Measurements from ENCODE around the gene SORCS3.
A peak's percentile ranks its signal among the peaks of the same experiment; 100 is the strongest.

The SORCS3 gene

DNA sequence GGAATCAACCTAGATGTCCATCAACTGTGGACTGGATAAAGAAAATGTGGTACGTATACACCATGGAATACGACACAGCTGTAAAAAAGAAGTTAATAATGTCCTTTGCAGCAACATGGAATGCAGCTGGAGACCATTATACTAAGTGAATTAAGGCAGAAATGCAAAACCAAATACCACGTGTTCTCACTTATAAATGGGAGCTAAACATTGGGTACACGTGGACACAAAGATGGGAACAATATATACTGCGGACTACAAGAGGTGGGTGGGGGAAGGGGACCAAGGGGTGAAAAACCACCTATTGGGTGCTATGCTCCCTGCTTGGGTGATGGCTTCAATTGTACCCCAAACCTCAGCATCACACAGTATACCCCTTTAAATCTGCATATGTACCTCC, 385.5 kb downstream of the SORCS3 start:
- CTCF ChIA-PET = no interaction called here

DNA sequence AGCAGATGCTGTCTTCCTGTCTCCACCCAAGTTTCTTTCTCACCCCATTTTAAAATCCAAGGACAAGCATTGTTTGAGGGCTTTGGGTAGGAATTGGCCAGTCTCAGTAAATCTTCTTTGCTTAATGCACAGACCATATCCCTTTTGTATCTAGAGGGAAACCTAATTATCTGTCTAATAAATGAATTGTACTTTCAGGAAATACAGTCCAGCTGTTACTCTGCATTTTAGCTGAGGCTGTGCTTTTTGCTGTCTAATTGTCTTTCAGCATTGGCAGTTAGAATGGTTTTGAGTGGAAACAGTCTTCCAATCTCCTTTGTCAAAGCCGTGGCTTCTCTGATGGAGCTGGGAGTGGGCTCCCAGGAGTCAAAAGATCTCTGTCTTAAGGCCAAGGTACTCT, 388.2 kb downstream of the SORCS3 start:
- ChIA-PET CTCF (interaction anchor here (0.6 kb wide), 1 partner anchor 680 kb away, joined by 3 read pairs; no protein-coding TSS in a partner anchor), POLR2A (ENCODE audit: low non-redundant PET) (no interaction called here)
- DNase-seq (ENCODE audit: low spot score) = no peak
- no peak overlapping the region for H3K27ac ChIP-seq
- TF ChIP-seq, protein P1, sequence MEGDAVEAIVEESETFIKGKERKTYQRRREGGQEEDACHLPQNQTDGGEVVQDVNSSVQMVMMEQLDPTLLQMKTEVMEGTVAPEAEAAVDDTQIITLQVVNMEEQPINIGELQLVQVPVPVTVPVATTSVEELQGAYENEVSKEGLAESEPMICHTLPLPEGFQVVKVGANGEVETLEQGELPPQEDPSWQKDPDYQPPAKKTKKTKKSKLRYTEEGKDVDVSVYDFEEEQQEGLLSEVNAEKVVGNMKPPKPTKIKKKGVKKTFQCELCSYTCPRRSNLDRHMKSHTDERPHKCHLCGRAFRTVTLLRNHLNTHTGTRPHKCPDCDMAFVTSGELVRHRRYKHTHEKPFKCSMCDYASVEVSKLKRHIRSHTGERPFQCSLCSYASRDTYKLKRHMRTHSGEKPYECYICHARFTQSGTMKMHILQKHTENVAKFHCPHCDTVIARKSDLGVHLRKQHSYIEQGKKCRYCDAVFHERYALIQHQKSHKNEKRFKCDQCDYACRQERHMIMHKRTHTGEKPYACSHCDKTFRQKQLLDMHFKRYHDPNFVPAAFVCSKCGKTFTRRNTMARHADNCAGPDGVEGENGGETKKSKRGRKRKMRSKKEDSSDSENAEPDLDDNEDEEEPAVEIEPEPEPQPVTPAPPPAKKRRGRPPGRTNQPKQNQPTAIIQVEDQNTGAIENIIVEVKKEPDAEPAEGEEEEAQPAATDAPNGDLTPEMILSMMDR (conservative IDR thresholded peaks at IDR 0.05; ENCODE audit: low read depth) = no peak

More for the DNA sequence above, 385.5 kb downstream of the SORCS3 start:
- DNase-seq (ENCODE audit: low spot score) = no peak
- no peak overlapping the region for H3K27ac ChIP-seq
- POLR2A ChIA-PET (ENCODE audit: low non-redundant PET) = no interaction called here
- TF ChIP-seq, protein P1 (conservative IDR thresholded peaks at IDR 0.05; ENCODE audit: low read depth) = no peak

DNA sequence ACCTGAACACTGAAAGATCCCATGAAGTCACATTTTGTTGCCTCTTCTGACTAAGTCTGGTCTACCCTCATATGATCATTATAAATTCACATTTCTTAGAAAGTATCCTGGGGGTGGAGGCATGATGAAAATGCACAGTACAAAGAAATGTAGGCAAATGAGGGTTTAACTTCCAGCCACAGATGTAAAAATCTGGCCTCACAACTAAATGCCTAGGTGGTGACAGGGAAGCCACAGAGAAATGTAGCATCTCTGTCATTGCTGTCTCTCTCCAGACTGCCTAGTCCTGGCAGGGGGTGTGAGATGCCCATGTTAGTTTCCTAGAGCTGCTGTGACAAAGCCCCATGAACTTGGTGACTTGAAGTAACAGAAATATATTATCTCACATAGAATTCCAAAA, 395.9 kb downstream of the SORCS3 start:
- H3K27ac ChIP-seq = no peak overlapping the region
- no peak for DNase-seq (ENCODE audit: low spot score)
- ChIA-PET POLR2A (ENCODE audit: low non-redundant PET) (no interaction called here), CTCF (interaction anchor here (0.6 kb wide), 1 partner anchor 36 kb away, joined by 3 read pairs; no protein-coding TSS in a partner anchor)
- TF ChIP-seq, protein P1 (conservative IDR thresholded peaks at IDR 0.05; ENCODE audit: low read depth) = no peak

DNA sequence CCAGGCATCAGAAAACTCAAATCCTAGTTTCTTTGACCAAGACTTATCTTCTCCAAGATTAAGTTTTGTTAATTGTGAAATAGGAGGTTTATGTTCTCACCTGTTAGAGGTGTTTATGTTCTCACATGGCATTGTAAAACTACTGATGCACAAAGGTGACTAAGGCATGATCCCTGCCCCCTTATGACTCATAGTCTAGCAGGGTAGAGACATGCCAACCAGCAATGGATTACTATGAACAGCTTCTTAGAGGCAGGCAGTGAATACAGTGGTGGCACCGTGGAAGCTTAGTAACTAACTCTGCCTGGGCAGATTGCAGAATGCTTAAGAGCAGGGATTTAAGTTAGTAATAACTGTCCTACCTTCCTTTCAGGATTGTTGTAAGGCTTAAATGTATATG, 400.9 kb downstream of the SORCS3 start:
- peak; percentile 68 for DNase-seq (ENCODE audit: low spot score)
- H3K27ac ChIP-seq = no peak overlapping the region
- ChIA-PET POLR2A (ENCODE audit: low non-redundant PET) (no interaction called here), CTCF (no interaction called here)
- TF ChIP-seq, protein P1 (conservative IDR thresholded peaks at IDR 0.05; ENCODE audit: low read depth) = no peak

DNA sequence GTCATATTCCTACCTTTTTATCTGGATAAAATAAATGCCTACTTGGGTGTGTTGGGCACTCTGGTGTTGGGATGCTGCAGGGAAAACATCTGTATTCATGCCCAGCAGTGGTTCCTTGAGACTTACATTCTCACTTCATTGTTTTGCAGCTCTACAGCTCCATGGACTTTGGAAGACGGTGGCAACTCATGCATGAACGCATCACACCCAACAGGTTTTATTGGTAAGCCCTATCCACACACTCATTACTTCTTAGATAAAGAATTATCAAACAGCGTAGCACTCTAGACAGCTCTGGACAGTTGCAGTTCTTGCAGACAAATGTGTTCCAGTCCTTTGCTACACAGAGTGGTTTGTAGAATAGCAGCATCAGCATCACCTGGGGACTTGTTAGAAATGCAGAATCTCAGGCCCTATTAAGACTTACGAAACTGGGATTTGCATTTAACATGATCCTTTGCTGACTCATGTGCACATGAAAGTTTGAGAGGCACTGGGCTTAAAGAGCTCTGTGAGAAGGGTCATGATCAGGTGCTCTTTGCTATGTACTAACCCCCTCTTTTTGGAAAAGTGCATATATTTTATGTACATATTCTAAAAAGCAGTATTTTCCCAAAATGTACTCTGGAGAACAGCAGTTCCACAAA, 401.9 kb downstream of the SORCS3 start:
- ChIA-PET CTCF (no interaction called here), POLR2A (ENCODE audit: low non-redundant PET) (no interaction called here)
- no peak for DNase-seq (ENCODE audit: low spot score)
- no peak overlapping the region for H3K27ac ChIP-seq
- TF ChIP-seq, protein P1 (conservative IDR thresholded peaks at IDR 0.05; ENCODE audit: low read depth) = no peak

DNA sequence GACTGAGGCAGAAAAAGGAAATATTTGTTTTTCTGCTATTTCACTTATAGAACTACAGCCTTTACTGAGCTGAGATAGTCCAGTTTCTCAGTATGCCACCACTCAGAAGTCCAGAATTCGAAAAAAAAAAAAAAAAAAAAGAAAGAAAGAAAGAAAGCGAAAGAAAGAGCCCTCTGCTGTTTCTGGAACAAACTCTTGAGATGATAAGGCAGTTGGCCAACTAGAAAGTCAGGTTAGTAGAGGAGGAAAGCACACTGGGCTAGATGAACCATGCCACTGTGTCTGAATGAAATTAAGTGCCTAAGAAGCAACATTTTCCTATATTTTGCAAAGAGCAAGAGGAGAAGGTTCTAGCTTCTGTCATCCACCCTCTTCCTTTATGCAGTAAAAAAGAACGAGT, 403.8 kb downstream of the SORCS3 start:
- H3K27ac ChIP-seq = no peak overlapping the region
- POLR2A ChIA-PET (ENCODE audit: low non-redundant PET) = no interaction called here
- CTCF ChIA-PET = interaction anchor here (0.7 kb wide), 1 partner anchor 30 kb away, joined by 3 read pairs; no protein-coding TSS in a partner anchor
- no peak for DNase-seq (ENCODE audit: low spot score)
- TF ChIP-seq, protein P1 (conservative IDR thresholded peaks at IDR 0.05; ENCODE audit: low read depth) = no peak

Data from RWPE1 (cell line).